NCI-H524 treated with DMSO at 0.1 percent for 48 hours (cell line): ENCODE data around the gene ZNF683.
"Not testable (repeated sequence)": the region's sequence is repeated elsewhere in the genome, so short reads cannot be mapped to it uniquely, and the experiment has no call there.

ENCODE experiments used
- DNase-seq: peaks from one replicate; lab custom pipeline; 2025; lab: John Stamatoyannopoulos, UW

ZNF683 gene

GRCh38 chr1:26385063-26385462 lies 12.5 kb upstream of the ZNF683 start:
- DNase-seq: not testable (repeated sequence)

- no peak for DNase-seq
These were observed 11.5 kb upstream of the ZNF683 start for GRCh38 chr1:26384076-26384475.

- DNase-seq: no peak
These were observed 6.3 kb upstream of the ZNF683 start for GRCh38 chr1:26378879-26379251.

GRCh38 chr1:26378088-26378878 lies 5.7 kb upstream of the ZNF683 start:
- DNase-seq: no peak

GRCh38 chr1:26376050-26376449 lies 3.5 kb upstream of the ZNF683 start:
- no peak for DNase-seq

- DNase-seq: no peak
These were observed 2.5 kb upstream of the ZNF683 start for GRCh38 chr1:26375081-26375480.

- not testable (repeated sequence) for DNase-seq
These were observed 1.8 kb upstream of the ZNF683 start for GRCh38 chr1:26374361-26374760.

- no peak for DNase-seq
These were observed 1.2 kb upstream of the ZNF683 start for GRCh38 chr1:26373789-26374188.

- DNase-seq: no peak
These were observed 731 bp upstream of the ZNF683 start for GRCh38 chr1:26373281-26373680.

- DNase-seq: no peak
These were observed 511 bp downstream of the ZNF683 start for GRCh38 chr1:26372039-26372438.

GRCh38 chr1:26370591-26371382 lies 1.8 kb downstream of the ZNF683 start:
- no peak for DNase-seq

GRCh38 chr1:26368486-26368885 lies 4.1 kb downstream of the ZNF683 start:
- no peak for DNase-seq

GRCh38 chr1:26368006-26368405 lies 4.5 kb downstream of the ZNF683 start:
- DNase-seq: no peak

GRCh38 chr1:26367441-26367840 lies 5.1 kb downstream of the ZNF683 start:
- DNase-seq: no peak

- DNase-seq: no peak
These were observed 7.6 kb downstream of the ZNF683 start for GRCh38 chr1:26364956-26365355.

- DNase-seq: no peak
These were observed 8.8 kb downstream of the ZNF683 start for GRCh38 chr1:26363549-26364448.

- DNase-seq: no peak
These were observed 10.2 kb downstream of the ZNF683 start for GRCh38 chr1:26362331-26362730.

GRCh38 chr1:26361605-26362122 lies 10.9 kb downstream of the ZNF683 start:
- no peak for DNase-seq

GRCh38 chr1:26360807-26361604 lies 11.5 kb downstream of the ZNF683 start:
- no peak for DNase-seq

GRCh38 chr1:26359981-26360806 lies 12.4 kb downstream of the ZNF683 start:
- DNase-seq: no peak
